Posterior cingulate gyrus (tissue), 11 donors: ENCODE data around the gene HCFC1R1.

ENCODE experiments used
- DNase-seq, 10 donors: peaks; one replicate each; pipeline versions ENCODE4 v3.0.0 to v3.0.0-alpha.2; 2020 to 2021; ENCODE audit warnings: mixed read lengths in 3 of 10
- intact Hi-C: fragments of 100-400 bp; cut with DNase I; formaldehyde crosslinking; loops from one replicate; pipeline ENCODE4 v1.15.1; 2023

HCFC1R1 gene

GRCh38 chr16:2981899-2982250, 41.9 kb downstream of the HCFC1R1 start:
- no peak for DNase-seq
- intact Hi-C loops = loop anchor here (5.0 kb wide), 1 partner anchor 70 kb away; the partner anchor contains the start of gene FLYWCH1

- intact Hi-C loops = loop anchor here (5.0 kb wide), 1 partner anchor 69 kb away; the partner anchor contains the start of gene FLYWCH1
- no peak for DNase-seq
Observed at GRCh38 chr16:2981177-2981898, 42.4 kb downstream of the HCFC1R1 start.

- peak; percentile 83 to 99 (median 90) for DNase-seq
- intact Hi-C loops = loop anchor here (5.0 kb wide), 1 partner anchor 68 kb away; the partner anchor contains the start of gene FLYWCH1
Observed at GRCh38 chr16:2980227-2981176, 43.2 kb downstream of the HCFC1R1 start, which contains the start of gene PKMYT1. PKMYT1 (minus strand) TSS chr16:2980446; CDS start chr16:2979657, 789 bp downstream.

GRCh38 chr16:2979669-2980226, 44.0 kb downstream of the HCFC1R1 start:
- intact Hi-C loops = loop anchor here (5.0 kb wide), 1 partner anchor 67 kb away; the partner anchor contains the start of gene FLYWCH1
- no peak for DNase-seq

- intact Hi-C loops = no loop called here
- no peak for DNase-seq
Observed at GRCh38 chr16:2977440-2977839, 46.3 kb downstream of the HCFC1R1 start.

GRCh38 chr16:2976673-2977072, 47.1 kb downstream of the HCFC1R1 start:
- intact Hi-C loops = no loop called here
- DNase-seq = no peak

GRCh38 chr16:2976201-2976600, 47.5 kb downstream of the HCFC1R1 start:
- intact Hi-C loops = no loop called here
- peak in 1 of 10 donors; percentile 37 for DNase-seq

- DNase-seq = no peak
- intact Hi-C loops = no loop called here
Observed at GRCh38 chr16:2975161-2975795, 48.5 kb downstream of the HCFC1R1 start.

- intact Hi-C loops = no loop called here
Observed at GRCh38 chr16:2974319-2975056, 49.3 kb downstream of the HCFC1R1 start.

GRCh38 chr16:2973605-2974318, 50.0 kb downstream of the HCFC1R1 start:
- DNase-seq = no peak
- intact Hi-C loops = no loop called here

More at GRCh38 chr16:2974319-2975056, 49.3 kb downstream of the HCFC1R1 start:
- DNase-seq = no peak

- peak in 1 of 10 donors; percentile 48 for DNase-seq
- intact Hi-C loops = no loop called here
Observed at GRCh38 chr16:2973093-2973492, 50.6 kb downstream of the HCFC1R1 start.
